Small intestine (tissue), 16 donors: ENCODE results near the gene CFB. TPM values are rescaled to one million over a fixed set of nuclear protein-coding genes. Genes with fewer than 3 reads are reported as not detected.
A peak's percentile ranks its signal among the peaks of the same experiment; 100 is the strongest.

ENCODE experiments used
- DNase-seq, 2 donors: peaks; one replicate each; pipeline versions ENCODE4 v3.0.0 to v3.0.0-alpha.2; 2013
- FAIRE-seq: peaks from 2 replicates; lab custom pipeline; 2012; peaks lifted over from hg19 to GRCh38; lab: Jason Lieb, UNC
- H3K27ac ChIP-seq, 3 donors: one replicate each; pipeline ENCODE4 v1.5.1; 2013; ENCODE audit warnings: low read length in 2 of 3, mild to moderate bottlenecking in 2 of 3, control low read depth in 1 of 3, inconsistent platforms in 1 of 3, low read depth in 1 of 3, moderate library complexity in 1 of 3
- H3K27me3 ChIP-seq, 3 donors: one replicate each; pipeline ENCODE4 v1.6.1; 2013; ENCODE audit warnings: low read length in 3 of 3, inconsistent platforms in 1 of 3; ENCODE audit not compliant: control insufficient read depth in 3 of 3, insufficient read depth in 3 of 3
- H3K36me3 ChIP-seq, 3 donors: one replicate each; pipeline ENCODE4 v1.6.1; 2013; ENCODE audit warnings: low read length in 3 of 3, inconsistent platforms in 1 of 3, low read depth in 1 of 3, mild to moderate bottlenecking in 1 of 3, moderate library complexity in 1 of 3; ENCODE audit not compliant: control insufficient read depth in 3 of 3, insufficient read depth in 2 of 3
- H3K4me1 ChIP-seq, 3 donors: one replicate each; pipeline ENCODE4 v1.6.1; 2013; ENCODE audit warnings: low read length in 2 of 3, inconsistent platforms in 1 of 3, low read depth in 1 of 3, mild to moderate bottlenecking in 1 of 3, moderate library complexity in 1 of 3; ENCODE audit not compliant: control insufficient read depth in 3 of 3, insufficient read depth in 2 of 3
- H3K4me3 ChIP-seq, 3 donors: one replicate each; pipeline ENCODE4 v1.5.1; 2013; ENCODE audit warnings: low read length in 3 of 3, control low read depth in 1 of 3, inconsistent platforms in 1 of 3, low read depth in 1 of 3, mild to moderate bottlenecking in 1 of 3, moderate library complexity in 1 of 3
- H3K9me3 ChIP-seq, 2 donors: one replicate each; pipeline ENCODE4 v1.6.1; 2013; ENCODE audit warnings: low read depth in 1 of 2, low read length in 1 of 2; ENCODE audit not compliant: control insufficient read depth in 2 of 2, insufficient read depth in 1 of 2
- WGBS, 3 donors: extraction: QIAGEN DNeasy Blood & Tissue Kit; methylation state at CpG; one replicate each; pipeline ENCODE4 v1.1.7; 2013; 5-methylcytosine and 5-hydroxymethylcytosine counted together
- long read RNA-seq, 10 donors: transcript quantifications; one replicate each; lab custom pipeline, GENCODE V29; 2026
- polyA plus RNA-seq, 4 donors: library from polyadenylated mRNA; stranded (reverse) in 3 of 4; unstranded in 1 of 4; fragments of 200-250 nt in 3 of 4; fragments of 120-200 nt in 1 of 4; gene quantifications; one replicate each; pipeline versions ENCODE4 v1.2.1 to v1.2.3, GENCODE V29; 2013
- donor health status: healthy with polysubstance abuse.
- donor health status: control.
- donor health status: control.
- donor health status: Bipolar disorder and iron deficiency.
- donor health status: healthy.

Gene CFB
- polyA plus RNA-seq: 100 to 1,000 TPM in 1 of 4 donors, 10 to 100 TPM in 3; 38.7 to 141 (median 80.6) TPM
- long read RNA-seq, donor 1, transcript CFB-271 (18 exons, 2,862 nt): major isoform, 10 of 13 reads
- long read RNA-seq, donor 1, partial matches to known transcripts: 0 of 13 reads
- long read RNA-seq, donor 1, other reads (novel, unspliced or antisense): 0 of 13 reads
- long read RNA-seq, donor 2, transcript CFB-271 (18 exons, 2,862 nt): major isoform, 11 of 19 reads
- long read RNA-seq, donor 2, partial matches to known transcripts: 6 of 19 reads
- long read RNA-seq, donor 2, other reads (novel, unspliced or antisense): 0 of 19 reads
- long read RNA-seq, donor 3, partial matches to known transcripts: 0 of 3 reads
- long read RNA-seq, donor 3, other reads (novel, unspliced or antisense): 0 of 3 reads
- long read RNA-seq, donor 4: 0 reads
- long read RNA-seq, donor 5, partial matches to known transcripts: 5 of 10 reads
- long read RNA-seq, donor 5, other reads (novel, unspliced or antisense): 0 of 10 reads
- long read RNA-seq, donor 6, transcript CFB-271 (18 exons, 2,862 nt): major isoform, 10 of 11 reads
- long read RNA-seq, donor 6, partial matches to known transcripts: 0 of 11 reads
- long read RNA-seq, donor 6, other reads (novel, unspliced or antisense): 0 of 11 reads
- long read RNA-seq, donor 7: 0 reads
- long read RNA-seq, donor 8: 0 reads
- long read RNA-seq, donor 9, partial matches to known transcripts: 0 of 2 reads
- long read RNA-seq, donor 9, other reads (novel, unspliced or antisense): 0 of 2 reads
- long read RNA-seq, donor 10, partial matches to known transcripts: 0 of 6 reads
- long read RNA-seq, donor 10, other reads (novel, unspliced or antisense): 0 of 6 reads

- peaks cover 0 to 32% (median 4%) of the 10 kb centered on the region in 3 donors for H3K4me1 ChIP-seq
- peaks cover 0 to 10% (median 0%) of the 10 kb centered on the region in 3 donors for H3K36me3 ChIP-seq
- peak within 1 kb of the TSS in 2 of 3 donors; percentile 33 to 46 for H3K4me3 ChIP-seq
- H3K9me3 ChIP-seq: no peaks in the 10 kb centered on the region
- H3K27ac ChIP-seq: peak within 1 kb of the TSS; percentile 86 to 95 (median 92)
- FAIRE-seq: no peak
- DNase-seq: peak; percentile 93 to 97
- H3K27me3 ChIP-seq: no peaks in the 10 kb centered on the region
- 9 to 22% (median 13%) methylated on average over 11 of the region's 11 CpGs for WGBS, 3 donors
Observed at GRCh38 chr6:31945507-31946369, at the start of gene CFB. Gene CFB (plus strand): TSS chr6:31946095. CDS start chr6:31946222, 127 bp downstream.

GRCh38 chr6:31896493-31896855 lies 49.4 kb upstream of the CFB start:
- Histone ChIP-seq H3K4me1 (peaks cover 0 to 27% (median 3%) of the 10 kb centered on the region in 3 donors), H3K4me3 (peak overlapping the region in 2 of 3 donors; percentile 71 to 99), H3K9me3 (no peaks in the 10 kb centered on the region), H3K27me3 (no peaks in the 10 kb centered on the region), H3K36me3 (peaks cover 4 to 47% (median 5%) of the 10 kb centered on the region in 3 donors), H3K27ac (peak overlapping the region in 1 of 3 donors; percentile 57)
- no peak for FAIRE-seq
- no peak for DNase-seq
- 49 to 61% (median 57%) methylated on average over 4 of the region's 4 CpGs for WGBS, 3 donors

- Histone ChIP-seq H3K4me3 (peak overlapping the region; percentile 71 to 99 (median 88)), H3K9me3 (no peaks in the 10 kb centered on the region), H3K27ac (peak overlapping the region in 2 of 3 donors; percentile 56 to 57), H3K27me3 (no peaks in the 10 kb centered on the region), H3K4me1 (peaks cover 0 to 27% (median 3%) of the 10 kb centered on the region in 3 donors), H3K36me3 (peaks cover 4 to 44% (median 5%) of the 10 kb centered on the region in 3 donors)
- 1 to 6% (median 1%) methylated on average over 6 to 62 of the region's 62 CpGs for WGBS, 3 donors
- DNase-seq: peak in 1 of 2 donors; percentile 27
- FAIRE-seq: no peak
Observed at GRCh38 chr6:31896856-31897611, 48.9 kb upstream of the CFB start.

GRCh38 chr6:31897612-31898382 lies 48.1 kb upstream of the CFB start, which contains the start of gene EHMT2:
Gene EHMT2 (minus strand): TSS chr6:31897698. CDS start chr6:31897677, 21 bp downstream.
- FAIRE-seq (no peak), DNase-seq (peak; percentile 87 to 96)
- Histone ChIP-seq H3K4me3 (peak within 1 kb of the TSS; percentile 71 to 99 (median 88)), H3K27ac (peak within 1 kb of the TSS; percentile 69 to 92 (median 79)), H3K4me1 (peaks cover 0 to 31% (median 3%) of the 10 kb centered on the region in 3 donors), H3K36me3 (peaks cover 3 to 36% (median 5%) of the 10 kb centered on the region in 3 donors), H3K9me3 (no peaks in the 10 kb centered on the region), H3K27me3 (no peaks in the 10 kb centered on the region)
- 0 to 1% (median 1%) methylated on average over 27 to 49 of the region's 49 CpGs for WGBS, 3 donors

GRCh38 chr6:31898383-31899011 lies 47.4 kb upstream of the CFB start:
- DNase-seq: peak; percentile 76 to 78

GRCh38 chr6:31899215-31899614 lies 46.7 kb upstream of the CFB start:
- no peak for FAIRE-seq
- no peaks in the 10 kb centered on the region for H3K27me3 ChIP-seq
- H3K9me3 ChIP-seq: no peaks in the 10 kb centered on the region
- no peak overlapping the region for H3K27ac ChIP-seq
- peaks cover 0 to 35% (median 3%) of the 10 kb centered on the region in 3 donors for H3K4me1 ChIP-seq
- H3K4me3 ChIP-seq: no peak overlapping the region
- no peak for DNase-seq
- 69 to 86% (median 70%) methylated on average over 5 of the region's 5 CpGs for WGBS, 3 donors
- peaks cover 0 to 26% (median 3%) of the 10 kb centered on the region in 3 donors for H3K36me3 ChIP-seq

More at GRCh38 chr6:31898383-31899011, 47.4 kb upstream of the CFB start:
- Histone ChIP-seq H3K36me3 (peaks cover 0 to 30% (median 3%) of the 10 kb centered on the region in 3 donors), H3K4me3 (peak overlapping the region; percentile 71 to 99 (median 88)), H3K4me1 (peaks cover 0 to 35% (median 3%) of the 10 kb centered on the region in 3 donors), H3K27me3 (no peaks in the 10 kb centered on the region), H3K27ac (peak overlapping the region; percentile 69 to 92 (median 79)), H3K9me3 (no peaks in the 10 kb centered on the region)
- WGBS, 3 donors: 14 to 18% (median 15%) methylated on average over 8 of the region's 8 CpGs
- FAIRE-seq: no peak
